GM12872 (cell line): ENCODE measurements around the gene CD300E.

ENCODE experiments used
- CTCF ChIP-seq: IDR thresholded peaks from 3 replicates; pipeline ENCODE4 v1.5.1; 2011; ENCODE audit warnings: low read depth, mild to moderate bottlenecking, low read length, moderate library complexity; ENCODE audit not compliant: insufficient read depth

The CD300E gene

GRCh38 chr17:74612046-74612445 is 11.5 kb downstream of the CD300E start:
- TF ChIP-seq CTCF = no peak

- no peak for TF ChIP-seq CTCF
Observed at GRCh38 chr17:74610108-74610507, 13.4 kb downstream of the CD300E start.

- TF ChIP-seq CTCF = no peak
Observed at GRCh38 chr17:74608511-74608910, 15.0 kb downstream of the CD300E start.

GRCh38 chr17:74607221-74607620 is 16.3 kb downstream of the CD300E start:
- TF ChIP-seq CTCF = no peak

- no peak for TF ChIP-seq CTCF
Observed at GRCh38 chr17:74606050-74606449, 17.5 kb downstream of the CD300E start.

- TF ChIP-seq CTCF = no peak
Observed at GRCh38 chr17:74605361-74605760, 18.2 kb downstream of the CD300E start.

- no peak for TF ChIP-seq CTCF
Observed at GRCh38 chr17:74604761-74605160, 18.8 kb downstream of the CD300E start.

- no peak for TF ChIP-seq CTCF
Observed at GRCh38 chr17:74604200-74604599, 19.3 kb downstream of the CD300E start.
